ENCODE data around the gene GH1.
"Not testable (repeated sequence)": the region's sequence is repeated elsewhere in the genome, so short reads cannot be mapped to it uniquely, and the experiment has no call there.

GH1 gene

GRCh38 chr17:63929860-63930766, 11.5 kb upstream of the GH1 start:
- no peak for TF ChIP-seq ZFX (IDR thresholded peaks at IDR 0.05)
- no peak for TF ChIP-seq CTCF (conservative IDR thresholded peaks at IDR 0.05)
- no peak overlapping the region for H3K27ac ChIP-seq

GRCh38 chr17:63928966-63929695, 10.5 kb upstream of the GH1 start:
- TF ChIP-seq ZFX (IDR thresholded peaks at IDR 0.05), result no peak
- TF ChIP-seq CTCF (conservative IDR thresholded peaks at IDR 0.05), result no peak
- H3K27ac ChIP-seq, result no peak overlapping the region

GRCh38 chr17:63928172-63928666, 9.6 kb upstream of the GH1 start:
- no peak overlapping the region for H3K27ac ChIP-seq
- TF ChIP-seq CTCF (conservative IDR thresholded peaks at IDR 0.05), result no peak
- no peak for TF ChIP-seq ZFX (IDR thresholded peaks at IDR 0.05)

GRCh38 chr17:63927464-63928171, 9.0 kb upstream of the GH1 start:
- no peak overlapping the region for H3K27ac ChIP-seq
- no peak for TF ChIP-seq ZFX (IDR thresholded peaks at IDR 0.05)
- no peak for TF ChIP-seq CTCF (conservative IDR thresholded peaks at IDR 0.05)

GRCh38 chr17:63926164-63926563, 7.5 kb upstream of the GH1 start:
- no peak for TF ChIP-seq CTCF (conservative IDR thresholded peaks at IDR 0.05)
- TF ChIP-seq ZFX (IDR thresholded peaks at IDR 0.05), result no peak
- H3K27ac ChIP-seq, result no peak overlapping the region

GRCh38 chr17:63925615-63926014, 7.0 kb upstream of the GH1 start:
- H3K27ac ChIP-seq, result no peak overlapping the region
- TF ChIP-seq ZFX (IDR thresholded peaks at IDR 0.05) (no peak), CTCF (conservative IDR thresholded peaks at IDR 0.05) (no peak)

- H3K27ac ChIP-seq, result not testable (repeated sequence)
Measured at GRCh38 chr17:63922402-63922801, 3.8 kb upstream of the GH1 start.

GRCh38 chr17:63920779-63921178, 2.1 kb upstream of the GH1 start:
- H3K27ac ChIP-seq, result not testable (repeated sequence)

GRCh38 chr17:63920050-63920449, 1.4 kb upstream of the GH1 start:
- H3K27ac ChIP-seq, result not testable (repeated sequence)
